ENCODE measurements around the gene DUT.
"Not testable (repeated sequence)": the region's sequence is repeated elsewhere in the genome, so short reads cannot be mapped to it uniquely, and the experiment has no call there.

The DUT gene

GRCh38 chr15:48313216-48313615 is 18.0 kb upstream of the DUT start:
- no peak for TF ChIP-seq ZNF274 (IDR thresholded peaks at IDR 0.05; ENCODE audit: low read depth, low read length)
- H3K4me3 ChIP-seq (ENCODE audit: low read length), result no peak overlapping the region

DNA sequence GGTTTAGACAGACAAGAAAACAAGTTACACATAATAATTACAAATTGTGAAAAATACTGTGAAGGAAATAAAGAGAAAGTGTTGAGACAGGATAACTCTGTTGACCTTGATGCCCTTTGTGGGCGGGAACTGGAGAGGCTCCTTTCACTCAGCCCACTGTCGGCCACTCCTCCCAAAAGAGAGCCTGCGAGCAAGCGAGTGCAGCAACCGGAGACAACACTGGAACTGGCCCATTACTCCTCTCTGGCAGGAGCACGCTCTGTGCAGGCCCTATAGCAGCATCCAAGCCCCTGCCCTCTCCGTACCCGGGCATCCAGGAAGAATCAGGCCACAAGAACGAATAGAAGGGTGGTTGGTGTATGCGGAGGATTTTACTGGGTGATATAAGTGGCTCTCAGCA is 16.2 kb upstream of the DUT start:
- H3K4me3 ChIP-seq (ENCODE audit: low read length), result no peak overlapping the region
- TF ChIP-seq ZNF274 (IDR thresholded peaks at IDR 0.05; ENCODE audit: low read depth, low read length), result no peak

- H3K4me3 ChIP-seq (ENCODE audit: low read length), result no peak overlapping the region
- TF ChIP-seq ZNF274 (IDR thresholded peaks at IDR 0.05; ENCODE audit: low read depth, low read length), result no peak
Measured at GRCh38 chr15:48317221-48317620, 14.0 kb upstream of the DUT start.

GRCh38 chr15:48318131-48318530 is 13.1 kb upstream of the DUT start:
- no peak for TF ChIP-seq ZNF274 (IDR thresholded peaks at IDR 0.05; ENCODE audit: low read depth, low read length)
- no peak overlapping the region for H3K4me3 ChIP-seq (ENCODE audit: low read length)

DNA sequence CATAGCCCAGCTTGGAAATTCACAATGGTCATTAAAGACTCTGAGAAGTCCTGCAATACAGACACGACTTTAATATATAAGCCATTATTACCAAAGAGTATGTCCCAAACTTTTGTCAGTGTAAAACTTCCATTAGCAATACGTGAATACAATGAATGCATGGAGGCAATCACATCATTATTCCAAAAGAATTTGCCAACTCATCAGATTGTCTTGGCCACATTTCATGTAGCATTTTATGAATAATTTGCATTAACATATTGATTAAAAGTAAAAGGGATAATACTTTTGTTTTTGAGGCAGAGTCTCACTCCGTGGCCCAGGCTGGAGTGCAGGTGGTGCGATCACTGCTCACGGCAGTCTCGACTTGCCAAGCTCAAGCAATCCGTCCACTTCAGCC is 7.9 kb upstream of the DUT start:
- no peak for TF ChIP-seq ZNF274 (IDR thresholded peaks at IDR 0.05; ENCODE audit: low read depth, low read length)
- no peak overlapping the region for H3K4me3 ChIP-seq (ENCODE audit: low read length)

DNA sequence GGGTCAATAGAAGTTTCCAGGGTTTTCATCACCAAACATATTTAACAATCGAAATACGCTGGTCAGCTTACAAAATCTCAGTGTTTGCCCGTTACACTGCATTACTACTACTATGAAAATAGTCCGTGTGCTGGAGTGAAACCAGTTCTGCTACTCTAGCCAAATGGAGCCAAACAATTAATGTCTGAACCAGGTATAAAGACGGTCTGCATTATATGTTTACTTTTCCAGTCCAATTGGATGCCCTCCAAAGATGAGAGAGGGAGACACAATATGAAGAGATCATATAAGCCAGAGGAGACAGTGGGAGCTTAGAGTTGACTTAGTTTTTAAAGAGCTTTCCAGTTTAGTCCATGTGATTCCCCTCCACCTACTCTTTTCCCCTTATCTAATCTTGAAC is 6.3 kb upstream of the DUT start:
- H3K4me3 ChIP-seq (ENCODE audit: low read length), result no peak overlapping the region
- no peak for TF ChIP-seq ZNF274 (IDR thresholded peaks at IDR 0.05; ENCODE audit: low read depth, low read length)

DNA sequence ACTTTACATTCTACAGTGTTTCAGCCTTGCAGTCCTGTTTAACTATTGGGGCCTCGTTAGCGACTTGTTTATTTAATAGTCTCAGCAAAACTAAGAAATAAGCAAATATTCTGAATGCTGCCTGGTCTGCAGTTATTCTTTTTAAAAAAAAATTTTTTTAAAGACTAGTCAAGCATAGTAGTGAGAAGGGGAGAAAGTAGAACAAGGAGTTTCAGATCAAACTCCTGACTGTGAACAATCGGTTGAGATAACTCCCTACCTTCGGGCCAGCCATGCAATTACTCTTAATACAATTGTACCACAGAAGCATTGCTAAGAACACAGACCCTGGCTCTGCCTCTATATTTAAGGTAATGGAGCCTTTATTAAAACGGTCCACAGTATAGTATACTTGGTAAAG is 5.8 kb upstream of the DUT start:
- TF ChIP-seq ZNF274 (IDR thresholded peaks at IDR 0.05; ENCODE audit: low read depth, low read length), result no peak
- H3K4me3 ChIP-seq (ENCODE audit: low read length), result no peak overlapping the region

- not testable (repeated sequence) for H3K4me3 ChIP-seq (ENCODE audit: low read length)
Measured at GRCh38 chr15:48326180-48326579, 5.0 kb upstream of the DUT start.

- no peak for TF ChIP-seq ZNF274 (IDR thresholded peaks at IDR 0.05; ENCODE audit: low read depth, low read length)
- peak overlapping the region; percentile 95 for H3K4me3 ChIP-seq (ENCODE audit: low read length)
Measured at GRCh38 chr15:48330105-48330785, 984 bp upstream of the DUT start.

- TF ChIP-seq ZNF274 (IDR thresholded peaks at IDR 0.05; ENCODE audit: low read depth, low read length), result no peak
- H3K4me3 ChIP-seq (ENCODE audit: low read length), result peak overlapping the region; percentile 95
Measured at GRCh38 chr15:48331796-48332641, 790 bp downstream of the DUT start.

DNA sequence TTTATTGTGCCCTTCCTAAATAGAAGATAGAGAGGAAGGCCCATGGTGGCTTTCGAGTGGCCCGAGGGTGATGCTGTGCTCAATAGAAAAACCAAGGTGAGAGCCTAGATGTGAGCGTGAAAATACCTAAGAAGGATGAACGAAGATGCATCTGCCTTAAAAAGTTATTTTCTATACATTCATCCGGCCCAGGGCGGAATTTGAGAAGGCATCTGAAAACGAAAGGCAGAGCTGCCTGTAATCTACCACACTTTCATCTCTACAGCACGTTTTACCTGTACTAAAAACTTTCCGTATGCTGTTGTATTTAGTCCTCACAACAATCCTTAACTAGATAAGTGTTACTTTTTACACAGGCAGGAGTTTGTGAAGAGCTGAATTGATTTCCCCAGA is 1.4 kb downstream of the DUT start:
- H3K4me3 ChIP-seq (ENCODE audit: low read length), result peak overlapping the region; percentile 95
- TF ChIP-seq ZNF274 (IDR thresholded peaks at IDR 0.05; ENCODE audit: low read depth, low read length), result no peak

DNA sequence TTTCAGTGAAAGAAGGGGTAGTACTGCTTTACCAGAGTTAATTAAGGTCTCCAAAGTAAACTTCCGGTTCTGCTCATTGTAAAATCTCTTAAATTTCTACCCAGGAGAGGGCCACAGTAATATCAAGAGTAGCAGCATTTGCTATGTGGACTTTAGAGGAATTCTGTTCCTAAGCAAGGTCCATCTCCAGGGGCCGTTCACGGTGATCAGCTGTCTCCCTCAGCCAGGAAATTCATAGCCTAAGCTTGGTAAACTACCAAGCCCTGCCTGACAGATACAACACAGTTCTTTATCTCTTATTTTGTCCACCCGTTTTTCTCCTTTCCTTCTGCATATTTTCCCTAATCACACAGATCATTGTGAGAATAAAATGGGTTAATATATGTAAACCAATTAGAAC is 2.3 kb downstream of the DUT start:
- no peak for TF ChIP-seq ZNF274 (IDR thresholded peaks at IDR 0.05; ENCODE audit: low read depth, low read length)
- H3K4me3 ChIP-seq (ENCODE audit: low read length), result peak overlapping the region; percentile 95

DNA sequence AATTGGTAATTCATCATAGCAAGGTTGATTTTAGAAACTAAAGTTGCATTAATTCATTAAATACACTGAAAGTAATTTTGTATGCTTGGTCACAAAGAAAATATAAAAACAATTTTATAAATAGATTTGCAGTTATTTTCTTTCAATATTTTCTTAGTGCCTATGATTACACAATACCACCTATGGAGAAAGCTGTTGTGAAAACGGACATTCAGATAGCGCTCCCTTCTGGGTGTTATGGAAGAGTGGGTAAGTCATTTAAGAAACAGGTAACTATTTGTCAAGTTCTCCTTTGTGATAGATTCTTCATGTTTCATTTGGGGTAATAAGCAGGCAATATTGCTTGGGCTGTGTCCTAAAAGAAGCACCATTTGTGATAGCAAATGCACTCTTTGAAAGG is 3.0 kb downstream of the DUT start:
- TF ChIP-seq ZNF274 (IDR thresholded peaks at IDR 0.05; ENCODE audit: low read depth, low read length), result no peak
- H3K4me3 ChIP-seq (ENCODE audit: low read length), result no peak overlapping the region

GRCh38 chr15:48336940-48337339 is 5.7 kb downstream of the DUT start:
- TF ChIP-seq ZNF274 (IDR thresholded peaks at IDR 0.05; ENCODE audit: low read depth, low read length), result no peak
- H3K4me3 ChIP-seq (ENCODE audit: low read length), result no peak overlapping the region

GRCh38 chr15:48337607-48338006 is 6.4 kb downstream of the DUT start:
- no peak overlapping the region for H3K4me3 ChIP-seq (ENCODE audit: low read length)
- no peak for TF ChIP-seq ZNF274 (IDR thresholded peaks at IDR 0.05; ENCODE audit: low read depth, low read length)

Measured in GM08714 (cell line).